HG03442 (cell line): ENCODE measurements around the gene CTLA4.

Experiments
- ATAC-seq: cut with Tn5 transposase; IDR thresholded peaks from one replicate; pipeline ENCODE4 v1.9.1; 2021; ENCODE audit warnings: mild to moderate bottlenecking, moderate library complexity; ENCODE audit not compliant: unreplicated experiment

CTLA4 gene

GRCh38 chr2:203889944-203890343, 22.4 kb downstream of the CTLA4 start:
- ATAC-seq: no peak

- no peak for ATAC-seq
These were observed 23.2 kb downstream of the CTLA4 start for GRCh38 chr2:203890733-203891132.

- ATAC-seq: no peak
These were observed 23.9 kb downstream of the CTLA4 start for GRCh38 chr2:203891474-203891873.

DNA sequence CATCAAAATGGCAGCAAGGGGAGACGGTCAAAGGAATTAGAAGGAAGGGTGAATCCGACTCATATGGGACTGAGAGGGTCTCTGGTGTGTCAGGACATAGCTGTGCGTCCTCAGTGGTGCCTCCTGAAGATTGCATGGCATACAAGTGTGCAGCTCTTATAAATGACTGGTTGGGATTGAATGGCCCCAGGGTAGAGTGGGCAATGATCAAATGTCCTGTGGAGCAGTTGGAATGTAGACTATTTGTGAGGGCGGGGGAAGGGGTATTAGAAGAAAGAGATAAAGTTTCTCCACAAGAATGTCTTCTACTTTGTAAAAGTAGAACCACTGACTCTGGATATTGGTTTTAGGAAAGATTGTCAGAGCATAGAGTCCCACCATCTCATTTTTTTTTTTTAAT, 24.6 kb downstream of the CTLA4 start:
- ATAC-seq: no peak

DNA sequence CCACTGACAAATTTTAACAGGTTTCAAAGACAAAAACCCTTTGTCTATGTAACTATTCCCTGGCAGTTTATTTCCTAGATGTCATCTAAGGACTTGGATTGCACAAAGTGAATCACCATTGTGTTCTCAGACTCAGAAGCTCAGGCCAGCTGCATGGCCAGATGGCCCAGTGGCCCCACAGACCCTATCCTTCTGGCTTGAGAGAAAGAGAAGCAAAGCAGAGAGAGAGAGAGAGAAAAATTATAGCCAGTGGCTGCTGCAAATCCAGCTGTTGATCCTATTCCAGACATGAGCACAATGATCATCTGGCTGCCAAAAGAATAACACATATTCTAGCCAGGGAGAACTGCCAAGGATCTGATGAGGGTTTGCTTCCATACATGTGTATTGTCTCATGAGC, 25.8 kb downstream of the CTLA4 start:
- no peak for ATAC-seq

- ATAC-seq: no peak
These were observed 26.3 kb downstream of the CTLA4 start for GRCh38 chr2:203893840-203894239.

DNA sequence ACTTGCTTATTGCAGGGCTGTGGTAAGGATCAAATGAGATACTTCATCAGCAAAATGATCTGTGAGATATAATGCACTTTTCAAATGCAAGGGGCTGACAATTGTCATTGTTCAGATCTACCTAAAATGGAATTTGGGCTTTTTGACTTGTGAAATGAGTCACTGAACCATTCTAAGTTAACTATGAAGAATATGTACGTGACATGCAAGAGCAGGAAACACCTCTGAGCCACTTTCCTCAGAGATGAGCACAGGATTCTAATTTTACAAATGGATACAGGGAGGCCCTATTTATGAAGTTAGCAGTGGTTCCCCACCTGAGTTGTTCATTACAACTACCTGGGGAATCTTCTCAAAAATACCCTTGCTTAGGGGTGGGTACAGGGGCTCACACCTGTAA, 26.7 kb downstream of the CTLA4 start:
- peak; percentile 83 for ATAC-seq

DNA sequence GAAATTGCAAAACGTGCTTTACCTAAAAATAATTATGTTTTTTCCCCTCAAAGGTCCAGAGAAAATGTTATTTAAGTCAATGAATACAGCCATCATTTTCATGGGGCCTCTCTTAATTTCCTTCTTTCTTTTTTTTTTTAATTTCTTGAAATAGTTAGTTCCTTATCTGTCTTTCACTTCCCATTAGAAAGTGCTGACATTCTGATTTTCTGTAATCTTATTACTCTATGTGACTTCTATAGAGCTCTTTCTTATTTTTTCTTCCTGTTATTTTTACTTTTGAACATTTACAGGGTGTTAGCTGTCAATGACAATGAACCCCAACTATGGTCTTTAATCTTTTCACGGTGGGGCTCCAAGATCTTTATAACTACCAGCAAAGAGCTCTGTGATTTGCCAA, 30.0 kb downstream of the CTLA4 start:
- no peak for ATAC-seq

DNA sequence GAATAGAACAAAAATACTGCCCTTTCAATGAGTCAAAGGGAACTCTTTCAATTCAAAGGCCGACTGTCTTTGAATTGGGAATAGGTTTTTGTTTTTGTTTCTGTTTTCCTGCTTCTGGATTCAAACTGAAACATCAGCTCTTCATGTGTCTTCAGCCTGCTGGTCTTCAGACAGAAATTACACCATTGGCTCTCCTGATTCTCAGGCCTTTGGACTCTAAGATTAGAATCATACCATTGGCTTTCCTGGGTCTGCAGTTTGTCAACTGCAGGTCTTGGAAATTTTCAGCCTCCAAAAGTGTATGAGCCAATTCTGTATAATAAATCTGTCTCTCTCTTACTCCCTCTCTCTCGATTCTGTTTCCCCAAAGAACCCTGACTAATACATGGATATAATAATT, 31.1 kb downstream of the CTLA4 start:
- ATAC-seq: no peak

GRCh38 chr2:203900253-203900652, 32.7 kb downstream of the CTLA4 start:
- no peak for ATAC-seq

- ATAC-seq: no peak
These were observed 36.5 kb downstream of the CTLA4 start for GRCh38 chr2:203904022-203904421.

DNA sequence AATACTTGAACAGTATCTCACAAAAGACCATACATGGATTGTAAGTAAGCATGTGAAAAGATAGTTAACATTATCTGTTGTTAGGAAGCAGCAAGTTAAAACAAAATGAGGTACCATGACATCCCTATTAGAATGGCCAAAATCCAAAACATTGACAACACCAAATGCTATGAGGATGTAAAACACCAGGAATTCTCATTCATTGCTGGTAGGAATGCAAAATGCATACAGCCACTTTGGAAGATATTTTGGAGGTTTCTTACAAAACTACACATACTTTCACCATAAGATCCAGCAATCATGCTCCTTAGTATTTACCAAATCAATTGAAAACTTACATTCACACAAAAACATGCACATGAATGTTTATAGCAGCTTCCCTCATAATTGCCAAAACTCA, 38.1 kb downstream of the CTLA4 start:
- no peak for ATAC-seq

DNA sequence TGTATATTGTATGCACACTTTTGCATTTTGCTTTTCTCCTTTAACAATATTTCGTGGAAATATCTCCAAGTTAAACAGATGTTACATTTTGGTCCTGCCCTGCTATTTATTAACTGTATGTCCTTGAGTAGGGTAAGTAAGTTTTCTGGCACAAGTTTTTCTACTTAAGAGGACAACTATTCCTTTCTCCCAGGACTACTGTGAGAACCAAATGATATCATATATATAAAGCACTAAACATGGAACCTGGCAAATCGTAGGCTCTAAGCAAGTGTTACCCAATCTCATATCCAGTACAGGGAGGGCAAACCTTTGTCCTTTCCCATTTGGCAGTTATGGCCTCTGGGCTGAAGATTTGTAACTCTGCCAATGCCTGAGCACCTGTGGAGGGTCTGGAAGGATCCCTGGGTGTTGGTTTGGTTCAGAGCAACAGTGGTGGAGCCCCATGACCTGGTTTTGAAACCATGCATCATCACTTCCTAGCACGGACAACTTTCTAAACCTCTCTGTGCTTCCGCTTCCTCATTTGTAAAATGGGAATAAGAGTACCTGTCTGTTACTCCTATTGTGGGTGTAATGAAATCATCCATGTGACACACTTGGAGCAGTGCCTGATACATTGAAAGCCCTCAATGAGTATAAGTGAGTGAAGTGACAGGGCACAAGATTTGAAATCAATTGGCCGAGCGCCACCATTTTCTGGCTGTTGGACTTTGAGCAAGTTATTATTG, 40.7 kb downstream of the CTLA4 start:
- ATAC-seq: no peak

GRCh38 chr2:203908797-203909185, 41.2 kb downstream of the CTLA4 start:
- no peak for ATAC-seq

GRCh38 chr2:203909261-203909967, 41.8 kb downstream of the CTLA4 start:
- no peak for ATAC-seq

- ATAC-seq: no peak
These were observed 42.4 kb downstream of the CTLA4 start for GRCh38 chr2:203909974-203910373.

DNA sequence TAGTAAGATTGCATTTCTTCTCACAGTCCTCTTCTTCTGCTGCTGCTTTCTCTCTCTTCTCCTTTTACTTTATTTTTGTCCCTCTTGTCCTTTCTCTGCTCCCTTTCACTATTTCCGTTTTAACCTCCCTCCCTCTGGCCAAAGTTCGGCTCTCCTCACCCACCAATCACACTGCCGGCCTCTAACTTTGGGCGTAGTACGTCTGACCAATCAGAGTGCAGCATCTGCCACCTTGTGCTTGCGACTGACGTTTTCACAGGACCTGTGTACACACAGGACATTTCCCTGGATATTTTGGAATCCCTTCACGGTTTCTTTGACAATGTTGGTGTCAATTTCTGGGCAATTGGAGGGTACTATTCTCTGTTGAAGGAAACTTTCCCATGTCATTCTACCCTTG, 46.4 kb downstream of the CTLA4 start:
- no peak for ATAC-seq

GRCh38 chr2:203914546-203915182, 47.1 kb downstream of the CTLA4 start:
- no peak for ATAC-seq

DNA sequence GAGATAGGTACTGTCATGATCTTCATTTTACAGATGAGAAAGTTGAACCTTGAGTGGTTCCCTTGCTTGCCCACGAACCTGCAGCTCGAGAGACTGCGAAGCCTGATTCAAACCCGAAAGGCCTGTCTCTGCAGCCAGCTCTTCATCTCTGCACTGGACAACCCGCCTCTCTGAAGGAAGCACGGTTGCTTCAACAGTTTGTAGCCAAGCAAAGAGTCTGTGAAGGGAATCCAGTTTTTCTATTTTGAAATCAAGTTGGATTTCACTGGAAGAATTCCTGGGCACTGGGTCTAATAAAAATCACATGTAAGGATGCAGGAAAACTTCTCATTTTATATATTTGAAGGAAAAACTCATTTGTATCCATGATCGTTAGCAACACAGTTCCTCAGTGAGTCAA, 47.7 kb downstream of the CTLA4 start:
- ATAC-seq: no peak

GRCh38 chr2:203916756-203917155, 49.2 kb downstream of the CTLA4 start:
- ATAC-seq: no peak

DNA sequence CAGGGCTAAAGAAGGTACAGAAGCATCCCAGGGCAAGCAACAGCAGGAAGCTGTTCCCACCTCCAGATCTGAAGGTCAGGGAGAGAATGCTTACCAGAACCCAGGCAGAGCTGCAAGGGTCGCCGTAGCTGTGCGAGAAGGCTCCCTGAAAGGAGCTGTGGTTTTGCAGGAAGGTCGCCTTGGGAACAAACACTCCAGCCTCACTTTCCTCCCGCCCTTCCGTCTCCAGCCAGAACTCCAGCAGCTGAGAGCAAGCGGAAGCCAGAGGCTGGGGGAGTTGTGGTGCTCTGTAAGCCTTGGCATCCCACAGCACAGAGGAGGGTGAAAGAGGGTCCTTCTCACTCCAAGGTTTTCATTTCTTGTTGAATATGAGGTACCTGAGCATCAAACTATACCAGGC, 50.7 kb downstream of the CTLA4 start:
- no peak for ATAC-seq

- no peak for ATAC-seq
These were observed 51.3 kb downstream of the CTLA4 start for GRCh38 chr2:203918839-203919238.
